Keratinocyte (primary cell): ENCODE measurements around the gene FHAD1.

Experiments used
- CTCF ChIP-seq, 3 experiments: IDR thresholded peaks in 1 of 3; conservative IDR thresholded peaks in 1 of 3; optimal IDR thresholded peaks in 1 of 3; 2 replicates in 2 of 3; 3 replicates in 1 of 3; pipeline versions ENCODE3 to v1.5.1; 2011; ENCODE audit warnings: low read length in 3 of 3, mild to moderate bottlenecking in 3 of 3, moderate library complexity in 2 of 3, control low read depth in 1 of 3, inconsistent platforms in 1 of 3; ENCODE audit not compliant: insufficient read depth in 2 of 3; ENCODE audit errors: extremely low read depth in 1 of 3
- EZH2 ChIP-seq: IDR thresholded peaks from one replicate; pipeline ENCODE4 v1.6.1; 2012; ENCODE audit warnings: inconsistent platforms, mild to moderate bottlenecking, low read length, moderate library complexity

GRCh38 chr1:15332525-15332924 lies 85.5 kb downstream of the FHAD1 start:
- no peak for TF ChIP-seq CTCF (optimal IDR thresholded peaks at IDR 0.05 in 1 of 3, IDR thresholded peaks at IDR 0.05 in 1 of 3, conservative IDR thresholded peaks at IDR 0.05 in 1 of 3; ENCODE audit: extremely low read depth in 1 of 3, insufficient read depth in 2 of 3, low read length in 3 of 3)
- TF ChIP-seq EZH2 = no peak
